K562 (cell line): ENCODE data around the gene CENPT. TPM values are rescaled to one million over a fixed set of nuclear protein-coding genes. Genes with fewer than 3 reads are reported as not detected.

Source experiments
- ATAC-seq: fragments of 200-7000 bp; cut with Tn5 transposase; 3 replicates; pipeline ENCODE4 v1.9.1; 2020; ENCODE audit warnings: moderate library complexity
- BruUV-seq: library from RNA; stranded (reverse); fragments of 400-500 nt; replicated peaks from 2 replicates; lab custom pipeline; 2021; lab: Mats Ljungman, UMichigan
- CTCF ChIA-PET: fragments of 300-600 bp; formaldehyde crosslinking; extraction: SDS; loops from one replicate; lab custom pipeline; 2021; ENCODE audit warnings: low intra/inter-chr PET ratio; lab: Yijun Ruan, JAX
- POLR2A ChIA-PET: fragments of 300-600, 350-650 bp; sonication (Branson Sonifier 250); formaldehyde crosslinking; extraction: SDS; loops from one replicate; lab custom pipeline; 2021; ENCODE audit warnings: antibody characterized with exemption, inconsistent platforms; lab: Yijun Ruan, JAX
- DNase-seq, 4 experiments: peaks; one replicate each; pipeline versions ENCODE4 v3.0.0 to v3.0.0-alpha.2; 2011 to 2018; ENCODE audit warnings: low spot score in 3 of 4, mixed read lengths in 3 of 4; ENCODE audit errors: extremely low read depth in 1 of 4
- FAIRE-seq: peaks from 2 replicates; lab custom pipeline; 2011; peaks lifted over from hg19 to GRCh38; lab: Jason Lieb, UNC
- H2AFZ ChIP-seq: 2 replicates; pipeline ENCODE4 v1.6.0; 2011; ENCODE audit warnings: low read depth, low read length, control low read depth, inconsistent platforms
- H3K27ac ChIP-seq: fragments of 200-600 bp; 3 replicates; pipeline ENCODE4 v1.8.0; 2011; ENCODE audit warnings: low read depth, mild to moderate bottlenecking, control low read depth, inconsistent platforms, low read length, moderate library complexity, mixed read lengths; ENCODE audit errors: extremely low read depth
- H3K27me3 ChIP-seq, 2 experiments: fragments of 300-600 bp in 1 of 2; 2 replicates in 1 of 2; 3 replicates in 1 of 2; pipeline versions ENCODE4 v1.6.0 to v1.8.0; 2011; ENCODE audit warnings: inconsistent platforms in 2 of 2, low read length in 2 of 2, mild to moderate bottlenecking in 1 of 2, mixed read lengths in 1 of 2, moderate library complexity in 1 of 2; ENCODE audit not compliant: control insufficient read depth in 2 of 2, insufficient read depth in 2 of 2
- H3K36me3 ChIP-seq: fragments of 300-600 bp; 3 replicates; pipeline ENCODE4 v1.8.0; 2011; ENCODE audit warnings: mild to moderate bottlenecking, low read length, inconsistent platforms; ENCODE audit not compliant: control insufficient read depth, insufficient read depth
- H3K4me1 ChIP-seq, 2 experiments: fragments of 200-600 bp in 1 of 2; replicated peaks in 1 of 2; 2 replicates in 1 of 2; 3 replicates in 1 of 2; pipeline versions ENCODE4 v1.5.1 to v1.8.0; 2011; ENCODE audit warnings: inconsistent platforms in 2 of 2, low read length in 2 of 2, mild to moderate bottlenecking in 1 of 2, mixed read lengths in 1 of 2, moderate library complexity in 1 of 2; ENCODE audit not compliant: control insufficient read depth in 2 of 2, insufficient read depth in 2 of 2
- H3K4me2 ChIP-seq: 2 replicates; pipeline ENCODE4 v1.6.1; 2011; ENCODE audit warnings: low read length, control low read depth, inconsistent platforms, mixed read lengths; ENCODE audit not compliant: insufficient read depth
- H3K4me3 ChIP-seq: fragments of 200-600 bp; sonication (generic), shearing (Covaris generic); 2 replicates; pipeline ENCODE4 v1.5.1; 2016; ENCODE audit warnings: control low read depth, inconsistent platforms
- H3K79me2 ChIP-seq: fragments of 200-600 bp; 3 replicates; pipeline ENCODE4 v1.8.0; 2011; ENCODE audit warnings: low read length, inconsistent platforms; ENCODE audit not compliant: control insufficient read depth, insufficient read depth
- H3K9ac ChIP-seq, 2 experiments: 2 replicates each; pipeline versions ENCODE4 v1.6.0 to v1.6.1; 2011; ENCODE audit warnings: low read depth in 2 of 2, low read length in 2 of 2, control low read depth in 1 of 2, inconsistent platforms in 1 of 2, mild to moderate bottlenecking in 1 of 2, mixed read lengths in 1 of 2; ENCODE audit not compliant: insufficient read depth in 1 of 2
- H3K9me1 ChIP-seq: one replicate; pipeline ENCODE4 v1.6.0; 2011; ENCODE audit warnings: inconsistent platforms, mild to moderate bottlenecking, low read length, moderate library complexity; ENCODE audit not compliant: control insufficient read depth, insufficient read depth
- H3K9me3 ChIP-seq: replicated peaks from 2 replicates; pipeline ENCODE4 v1.5.1; 2011; ENCODE audit warnings: low read depth, low read length, inconsistent platforms; ENCODE audit not compliant: control insufficient read depth, insufficient read depth
- H4K20me1 ChIP-seq: replicated peaks from 2 replicates; pipeline ENCODE4 v1.6.1; 2011; ENCODE audit warnings: low read length, inconsistent platforms, mixed read lengths; ENCODE audit not compliant: control insufficient read depth, insufficient read depth
- CBX3 ChIP-seq, 2 experiments: IDR thresholded peaks; 1 replicate in 1 of 2; 2 replicates in 1 of 2; pipeline ENCODE4 v1.6.1; 2012; ENCODE audit warnings: inconsistent platforms in 2 of 2, low read length in 2 of 2, borderline replicate concordance in 1 of 2, control low read depth in 1 of 2
- CHD4 ChIP-seq: fragments of 200-600 bp; sonication (generic); IDR thresholded peaks from 3 replicates; pipeline ENCODE4 v1.6.1; 2012; ENCODE audit warnings: low read depth, mild to moderate bottlenecking, mixed read lengths, low read length, inconsistent platforms; ENCODE audit not compliant: insufficient read depth, insufficient replicate concordance, poor library complexity, severe bottlenecking
- DDX20 ChIP-seq: fragments of 450-650 bp; IDR thresholded peaks from 2 replicates; pipeline ENCODE4 v1.6.1; 2016; ENCODE audit warnings: missing genetic modification characterization, low read depth, mild to moderate bottlenecking, missing compliant biosample characterization, moderate library complexity
- E2F8 ChIP-seq: fragments of 450-650 bp; IDR thresholded peaks from 2 replicates; pipeline ENCODE4 v1.7.1; 2018; ENCODE audit warnings: mild to moderate bottlenecking, low read depth; ENCODE audit not compliant: partially characterized antibody
- ELF2 ChIP-seq: fragments of 250-450 bp; sonication (Bioruptor Pico); IDR thresholded peaks from 2 replicates; pipeline ENCODE4 v1.5.0; 2021; ENCODE audit warnings: mild to moderate bottlenecking
- ETV1 ChIP-seq: fragments of 450-650 bp; conservative IDR thresholded peaks from 2 replicates; pipeline ENCODE4 v1.6.1; 2016; ENCODE audit warnings: missing genetic modification characterization, control low read depth, low read depth, missing compliant biosample characterization
- EWSR1 ChIP-seq: fragments of 450-650 bp; IDR thresholded peaks from 2 replicates; pipeline ENCODE4 v1.6.1; 2018; ENCODE audit warnings: borderline replicate concordance, mild to moderate bottlenecking, low read depth, moderate library complexity; ENCODE audit not compliant: partially characterized antibody
- FOXK1 ChIP-seq: sonication (generic); formaldehyde crosslinking; IDR thresholded peaks from 2 replicates; pipeline ENCODE4 v1.8.0; 2022; ENCODE audit warnings: missing genetic modification reagents, mild to moderate bottlenecking, borderline replicate concordance
- HNRNPK ChIP-seq: fragments of 200-400 bp; formaldehyde crosslinking; IDR thresholded peaks from one replicate; pipeline ENCODE4 v1.6.1; 2018; ENCODE audit warnings: mild to moderate bottlenecking, low read depth, low read length; ENCODE audit not compliant: poor library complexity, severe bottlenecking
- MEF2D ChIP-seq: conservative IDR thresholded peaks from 2 replicates; pipeline ENCODE4 v1.6.1; 2016; ENCODE audit warnings: low read depth, missing genetic modification characterization, missing compliant biosample characterization
- MEIS2 ChIP-seq: fragments of 450-650 bp; IDR thresholded peaks from 2 replicates; pipeline ENCODE4 v1.6.1; 2014; ENCODE audit warnings: mild to moderate bottlenecking; ENCODE audit not compliant: partially characterized antibody
- NRF1 ChIP-seq, 2 experiments: fragments of 450-650 bp; IDR thresholded peaks in 1 of 2; conservative IDR thresholded peaks in 1 of 2; 2 replicates each; pipeline ENCODE4 v1.6.1; 2014; ENCODE audit warnings: mild to moderate bottlenecking in 2 of 2
- PATZ1 ChIP-seq: fragments of 250-450 bp; sonication (Bioruptor Pico); IDR thresholded peaks from 2 replicates; pipeline ENCODE4 v1.5.0; 2020; ENCODE audit warnings: mild to moderate bottlenecking, borderline replicate concordance
- PKNOX1 ChIP-seq: fragments of 450-650 bp; IDR thresholded peaks from 2 replicates; pipeline ENCODE4 v1.6.1; 2016
- STAT5B ChIP-seq: fragments of 250-450 bp; sonication (Bioruptor Pico); IDR thresholded peaks from 2 replicates; pipeline ENCODE4 v1.8.0; 2021; ENCODE audit warnings: mild to moderate bottlenecking, inconsistent platforms
- YBX1 ChIP-seq: fragments of 450-650 bp; IDR thresholded peaks from 2 replicates; pipeline ENCODE4 v1.7.1; 2016; ENCODE audit warnings: mild to moderate bottlenecking
- ZBED1 ChIP-seq: IDR thresholded peaks from 2 replicates; pipeline ENCODE4 v1.6.1; 2014
- WGBS: fragments of 100-300 bp; shearing (Covaris generic); methylation state at CpG from one replicate; pipeline ENCODE4 v1.1.6; 2016; ENCODE audit warnings: low coverage, mixed read lengths; ENCODE audit not compliant: insufficient coverage; ENCODE audit errors: missing lambda C conversion rate; 5-methylcytosine and 5-hydroxymethylcytosine counted together
- in situ Hi-C: fragments of 300-500 bp; cut with MboI; formaldehyde crosslinking; loops from 4 replicates; pipeline ENCODE4 v1.15.0; 2018; ENCODE audit warnings: inconsistent platforms, mixed read lengths
- intact Hi-C: fragments of 100-400 bp; cut with micrococcal nuclease; formaldehyde crosslinking; loops from 2 replicates; pipeline ENCODE4 v1.14.2; 2022
- polyA plus RNA-seq, 8 experiments: library from polyadenylated mRNA; depleted of rRNA in 4 of 8; stranded (reverse) in 5 of 8; unstranded in 3 of 8; fragments of >200 nt; fragmentation: Nextera tagmentation in 2 of 8; fragmentation: Illumina TruSeq in 1 of 8; extraction: Ambion mirVana in 2 of 8; extraction: Trizol in 1 of 8; gene quantifications; 2 replicates each; pipeline versions ENCODE4 v1.2.1 to v1.2.3, GENCODE V29; 2011 to 2014; ENCODE audit warnings: inconsistent platforms in 1 of 8, missing spikeins in 1 of 8
- total RNA-seq, 7 experiments: library from RNA; depleted of rRNA in 6 of 7; stranded (reverse); fragments of >200 nt in 6 of 7; fragmentation: Illumina TruSeq in 2 of 7; extraction: Trizol in 2 of 7; gene quantifications; 2 replicates each; pipeline versions ENCODE4 v1.2.1 to v1.2.3, GENCODE V29; 2011 to 2021; ENCODE audit warnings: low replicate concordance in 1 of 7

The CENPT gene
- total and polyA plus RNA-seq, 9 of the 15 experiments (the other 6 are each of a cell fraction or from before 2014, with no cell fraction given): 3.6 to 94.2 (median 44.1) TPM

GRCh38 chr16:67825119-67825518, 22.4 kb downstream of the CENPT start:
- ChIA-PET POLR2A (interaction anchor here (0.7 to 3.2 kb wide), 2 partner anchors 9 to 44 kb away, joined by 4 to 19 read pairs; no protein-coding TSS in a partner anchor), CTCF (no interaction called here)
- intact Hi-C loops: no loop called here
- 44% methylated on average over 8 of the region's 8 CpGs for WGBS
- H2AFZ ChIP-seq: no peak overlapping the region
- DNase-seq (no peak), ATAC-seq (no peak), FAIRE-seq (no peak)
- no peak overlapping the region for H3K4me2 ChIP-seq
- H3K27ac ChIP-seq: no peak overlapping the region
- H3K36me3 ChIP-seq: peaks cover 34% of the 10 kb centered on the region; the same call in 2 of the 3 replicates
- no TSS peak for BruUV-seq
- H3K9me3 ChIP-seq: no peaks in the 10 kb centered on the region
- H4K20me1 ChIP-seq: no peaks in the 10 kb centered on the region; the same call in 1 of the 2 replicates
- peaks cover 5% of the 10 kb centered on the region for H3K9me1 ChIP-seq
- in situ Hi-C loops: no loop called here
- H3K4me1 ChIP-seq: peaks cover 0 to 13% of the 10 kb centered on the region in 2 experiments; a peak in 2 of 5 replicates
- peak overlapping the region in 1 of 2 experiments; percentile 76; a peak in 1 of 4 replicates for H3K9ac ChIP-seq
- no peaks in the 10 kb centered on the region for H3K79me2 ChIP-seq
- no peaks in the 10 kb centered on the region for H3K27me3 ChIP-seq
- H3K4me3 ChIP-seq: no peak overlapping the region
- TF ChIP-seq HNRNPK (no peak), YBX1 (no peak), STAT5B (no peak), FOXK1 (CRISPR knock-in tag) (no peak), PKNOX1 (no peak), ETV1 (tag) (no peak), CBX3 (IDR thresholded peaks at IDR 0.05; ENCODE audit: borderline replicate concordance in 1 of 2, low read length in 2 of 2) (no peak), CHD4 (no peak), DDX20 (tag) (no peak), MEF2D (tag) (no peak), E2F8 (no peak), ZBED1 (no peak), MEIS2 (no peak), NRF1 (conservative IDR thresholded peaks at IDR 0.05 in 1 of 2, IDR thresholded peaks at IDR 0.05 in 1 of 2) (no peak), EWSR1 (no peak), PATZ1 (CRISPR knock-in tag) (no peak), ELF2 (CRISPR knock-in tag) (no peak)
